H9 (cell line): ENCODE results near the gene ZBTB20. TPM values are rescaled to one million over a fixed set of nuclear protein-coding genes. Genes with fewer than 3 reads are reported as not detected.

Experiments
- DNase-seq: peaks from one replicate; pipeline ENCODE4 v3.0.0-alpha.2; 2017
- H2AFZ ChIP-seq: one replicate; pipeline ENCODE4 v1.6.1; 2013; ENCODE audit warnings: mild to moderate bottlenecking, low read length, control low read depth, moderate library complexity
- H2AK5ac ChIP-seq: 2 replicates; pipeline ENCODE4 v1.6.1; 2013; ENCODE audit warnings: low read length, control low read depth, mixed read lengths; ENCODE audit not compliant: insufficient read length
- H2BK120ac ChIP-seq: one replicate; pipeline ENCODE4 v1.6.1; 2013; ENCODE audit warnings: low read depth, mild to moderate bottlenecking, low read length, control low read depth, inconsistent platforms; ENCODE audit not compliant: poor library complexity, severe bottlenecking
- H2BK12ac ChIP-seq: 2 replicates; pipeline ENCODE4 v1.6.1; 2013; ENCODE audit warnings: low read length, control low read depth, mixed read lengths, low read depth; ENCODE audit not compliant: insufficient read length
- H2BK15ac ChIP-seq: 2 replicates; pipeline ENCODE4 v1.6.1; 2013; ENCODE audit warnings: low read depth, low read length, control low read depth
- H2BK20ac ChIP-seq: one replicate; pipeline ENCODE4 v1.6.1; 2013; ENCODE audit warnings: low read depth, mild to moderate bottlenecking, low read length, control low read depth, inconsistent platforms; ENCODE audit not compliant: poor library complexity, severe bottlenecking
- H2BK5ac ChIP-seq: 2 replicates; pipeline ENCODE4 v1.6.1; 2013; ENCODE audit warnings: low read length, control low read depth, mixed read lengths; ENCODE audit not compliant: insufficient read length
- H3K14ac ChIP-seq: 2 replicates; pipeline ENCODE4 v1.6.1; 2013; ENCODE audit warnings: low read length, control low read depth; ENCODE audit not compliant: insufficient read depth
- H3K18ac ChIP-seq: 2 replicates; pipeline ENCODE4 v1.6.1; 2013; ENCODE audit warnings: low read depth, mild to moderate bottlenecking, mixed read lengths, low read length, control low read depth; ENCODE audit not compliant: insufficient read length
- H3K23ac ChIP-seq: 2 replicates; pipeline ENCODE4 v1.6.1; 2013; ENCODE audit warnings: low read length, control low read depth, mixed read lengths, low read depth; ENCODE audit not compliant: insufficient read length
- H3K23me2 ChIP-seq: 2 replicates; pipeline ENCODE4 v1.6.1; 2013; ENCODE audit warnings: low read depth, mild to moderate bottlenecking, mixed read lengths, low read length, control low read depth; ENCODE audit not compliant: insufficient read length, poor library complexity, severe bottlenecking
- H3K27ac ChIP-seq: 2 replicates; pipeline ENCODE4 v1.5.1; 2013; ENCODE audit warnings: low read length, control low read depth, mixed read lengths, low read depth; ENCODE audit not compliant: insufficient read length
- H3K27me3 ChIP-seq: 2 replicates; pipeline ENCODE4 v1.6.1; 2013; ENCODE audit warnings: low read length, control low read depth, inconsistent platforms; ENCODE audit not compliant: insufficient read depth
- H3K4ac ChIP-seq: 2 replicates; pipeline ENCODE4 v1.6.1; 2013; ENCODE audit warnings: low read depth, mild to moderate bottlenecking, control low read depth, inconsistent platforms, low read length, moderate library complexity
- H3K4me1 ChIP-seq: 2 replicates; pipeline ENCODE4 v1.6.1; 2013; ENCODE audit warnings: low read length, control low read depth, inconsistent platforms; ENCODE audit not compliant: insufficient read depth
- H3K4me2 ChIP-seq: 2 replicates; pipeline ENCODE4 v1.6.1; 2013; ENCODE audit warnings: low read length, control low read depth, mixed read lengths; ENCODE audit not compliant: insufficient read length, insufficient read depth
- H3K56ac ChIP-seq: 2 replicates; pipeline ENCODE4 v1.6.1; 2013; ENCODE audit warnings: low read depth, mild to moderate bottlenecking, mixed read lengths, low read length, control low read depth; ENCODE audit not compliant: insufficient read length
- H3K79me1 ChIP-seq: 2 replicates; pipeline ENCODE4 v1.6.1; 2013; ENCODE audit warnings: low read depth, mild to moderate bottlenecking, moderate library complexity, low read length, control low read depth, inconsistent platforms; ENCODE audit not compliant: insufficient read depth, poor library complexity, severe bottlenecking
- H3K79me2 ChIP-seq: 2 replicates; pipeline ENCODE4 v1.6.1; 2013; ENCODE audit warnings: low read length, control low read depth, inconsistent platforms; ENCODE audit not compliant: insufficient read depth
- H3K9ac ChIP-seq: 2 replicates; pipeline ENCODE4 v1.6.1; 2013; ENCODE audit warnings: low read length, control low read depth, mixed read lengths; ENCODE audit not compliant: insufficient read length; ENCODE audit errors: extremely low read depth
- H3K9me3 ChIP-seq: one replicate; pipeline ENCODE4 v1.6.1; 2013; ENCODE audit warnings: low read depth, low read length, inconsistent platforms; ENCODE audit not compliant: control insufficient read depth
- H3T11ph ChIP-seq: one replicate; pipeline ENCODE4 v1.6.1; 2013; ENCODE audit warnings: mild to moderate bottlenecking, low read length, control low read depth, inconsistent platforms
- H4K20me1 ChIP-seq: one replicate; pipeline ENCODE4 v1.6.1; 2013; ENCODE audit not compliant: control insufficient read depth, insufficient read length, insufficient read depth
- H4K5ac ChIP-seq: 2 replicates; pipeline ENCODE4 v1.6.1; 2013; ENCODE audit warnings: low read depth, mild to moderate bottlenecking, mixed read lengths, low read length, control low read depth; ENCODE audit not compliant: insufficient read length
- H4K8ac ChIP-seq: replicated peaks from 2 replicates; pipeline ENCODE4 v1.6.1; 2013; ENCODE audit warnings: low read length, control low read depth, mixed read lengths, low read depth; ENCODE audit not compliant: insufficient read length
- H4K91ac ChIP-seq: 2 replicates; pipeline ENCODE4 v1.6.1; 2013; ENCODE audit warnings: low read depth, mild to moderate bottlenecking, moderate library complexity, mixed read lengths, low read length, control low read depth; ENCODE audit not compliant: insufficient read length
- H3K27ac Mint-ChIP-seq, 3 experiments: 2 replicates in 2 of 3; 3 replicates in 1 of 3; pipeline ENCODE4 v1.8.0; 2020 to 2021; ENCODE audit warnings: mixed read lengths in 3 of 3, mild to moderate bottlenecking in 1 of 3, moderate library complexity in 1 of 3
- H3K27me3 Mint-ChIP-seq: 2 replicates; pipeline ENCODE4 v1.8.0; 2021; ENCODE audit warnings: low read depth, mild to moderate bottlenecking, moderate library complexity, mixed read lengths
- H3K36me3 Mint-ChIP-seq, 3 experiments: 2 replicates in 2 of 3; 3 replicates in 1 of 3; pipeline ENCODE4 v1.8.0; 2020 to 2021; ENCODE audit warnings: low read depth in 3 of 3, mixed read lengths in 3 of 3; ENCODE audit not compliant: insufficient read depth in 1 of 3
- H3K4me1 Mint-ChIP-seq, 2 experiments: 2 replicates each; pipeline ENCODE4 v1.8.0; 2020; ENCODE audit warnings: mixed read lengths in 2 of 2
- H3K4me3 Mint-ChIP-seq, 2 experiments: 2 replicates in 1 of 2; 3 replicates in 1 of 2; pipeline ENCODE4 v1.8.0; 2020 to 2021; ENCODE audit warnings: mild to moderate bottlenecking in 2 of 2, mixed read lengths in 2 of 2, moderate library complexity in 1 of 2
- H3K9me3 Mint-ChIP-seq, 2 experiments: 2 replicates in 1 of 2; 3 replicates in 1 of 2; pipeline ENCODE4 v1.8.0; 2020; ENCODE audit warnings: mild to moderate bottlenecking in 2 of 2, mixed read lengths in 2 of 2, moderate library complexity in 1 of 2
- WGBS: extraction: QIAGEN DNeasy Blood & Tissue Kit; methylation state at CpG from one replicate; pipeline ENCODE4 v1.1.7; 2013; ENCODE audit warnings: missing lambda C conversion rate, low lambda C conversion rate, mixed read lengths; ENCODE audit not compliant: insufficient read length; ENCODE audit errors: extremely low coverage; 5-methylcytosine and 5-hydroxymethylcytosine counted together
- total RNA-seq: library from RNA; stranded (reverse); gene quantifications from 2 replicates; pipeline ENCODE4 v1.2.1, GENCODE V29; 2021
- TF ChIP-seq, protein P1 (sequence below): fragments of 200-600 bp; sonication (generic); conservative IDR thresholded peaks from 3 replicates; pipeline ENCODE4 v1.8.0; 2021; ENCODE audit warnings: antibody characterized with exemption, mild to moderate bottlenecking

Gene ZBTB20
- total RNA-seq, 1 experiment from 2014 or later = 0.70 TPM

- H3K9me3 ChIP-seq = no peaks in the 10 kb centered on the region
- H3K4me1 ChIP-seq = no peaks in the 10 kb centered on the region
- H4K5ac ChIP-seq = no peak overlapping the region
- no peak overlapping the region for H3K27ac Mint-ChIP-seq
- TF ChIP-seq, protein P1, sequence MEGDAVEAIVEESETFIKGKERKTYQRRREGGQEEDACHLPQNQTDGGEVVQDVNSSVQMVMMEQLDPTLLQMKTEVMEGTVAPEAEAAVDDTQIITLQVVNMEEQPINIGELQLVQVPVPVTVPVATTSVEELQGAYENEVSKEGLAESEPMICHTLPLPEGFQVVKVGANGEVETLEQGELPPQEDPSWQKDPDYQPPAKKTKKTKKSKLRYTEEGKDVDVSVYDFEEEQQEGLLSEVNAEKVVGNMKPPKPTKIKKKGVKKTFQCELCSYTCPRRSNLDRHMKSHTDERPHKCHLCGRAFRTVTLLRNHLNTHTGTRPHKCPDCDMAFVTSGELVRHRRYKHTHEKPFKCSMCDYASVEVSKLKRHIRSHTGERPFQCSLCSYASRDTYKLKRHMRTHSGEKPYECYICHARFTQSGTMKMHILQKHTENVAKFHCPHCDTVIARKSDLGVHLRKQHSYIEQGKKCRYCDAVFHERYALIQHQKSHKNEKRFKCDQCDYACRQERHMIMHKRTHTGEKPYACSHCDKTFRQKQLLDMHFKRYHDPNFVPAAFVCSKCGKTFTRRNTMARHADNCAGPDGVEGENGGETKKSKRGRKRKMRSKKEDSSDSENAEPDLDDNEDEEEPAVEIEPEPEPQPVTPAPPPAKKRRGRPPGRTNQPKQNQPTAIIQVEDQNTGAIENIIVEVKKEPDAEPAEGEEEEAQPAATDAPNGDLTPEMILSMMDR = no peak
- H3K23me2 ChIP-seq = no peaks in the 10 kb centered on the region
- H2BK120ac ChIP-seq = no peak overlapping the region
- no peak overlapping the region for H2BK12ac ChIP-seq
- H2AFZ ChIP-seq = no peak overlapping the region
- H3K79me1 ChIP-seq = no peaks in the 10 kb centered on the region
- WGBS = no CpG with 5 or more reads among the region's 1 CpG
- no peak overlapping the region for H2BK20ac ChIP-seq
- H3K4ac ChIP-seq = no peak overlapping the region
- no peak overlapping the region for H3T11ph ChIP-seq
- H3K18ac ChIP-seq = no peak overlapping the region
- no peak overlapping the region for H3K23ac ChIP-seq
- H3K4me1 Mint-ChIP-seq = no peaks in the 10 kb centered on the region
- no peaks in the 10 kb centered on the region for H3K79me2 ChIP-seq
- H3K9me3 Mint-ChIP-seq = no peaks in the 10 kb centered on the region
- no peaks in the 10 kb centered on the region for H3K36me3 Mint-ChIP-seq
- no peaks in the 10 kb centered on the region for H3K27me3 Mint-ChIP-seq
- H4K20me1 ChIP-seq = no peaks in the 10 kb centered on the region
- H3K27ac ChIP-seq = no peak overlapping the region
- no peak overlapping the region for H3K56ac ChIP-seq
- H3K4me2 ChIP-seq = no peak overlapping the region
- H2BK5ac ChIP-seq = no peak overlapping the region
- H2BK15ac ChIP-seq = no peak overlapping the region
- H4K8ac ChIP-seq = no peak overlapping the region
- H3K9ac ChIP-seq = no peak overlapping the region
- H2AK5ac ChIP-seq = no peak overlapping the region
- no peak overlapping the region for H4K91ac ChIP-seq
- H3K27me3 ChIP-seq = no peaks in the 10 kb centered on the region
- no peak overlapping the region for H3K14ac ChIP-seq
- no peak for DNase-seq
- H3K4me3 Mint-ChIP-seq = no peak overlapping the region
Measured at GRCh38 chr3:114608293-114608692, 538.8 kb downstream of the ZBTB20 start.
